ENCODE results near the gene FLNB. TPM values are rescaled to one million over a fixed set of nuclear protein-coding genes. Genes with fewer than 3 reads are reported as not detected.

Gene FLNB
- total and polyA plus RNA-seq, 2 of the 13 experiments (the other 11 are each of a cell fraction or from before 2014, with no cell fraction given) = 106 to 130 TPM

GRCh38 chr3:57992452-57993213 is 15.6 kb upstream of the FLNB start (continued):
- TF ChIP-seq ZNF704 (CRISPR knock-in tag; IDR thresholded peaks at IDR 0.05; ENCODE audit: borderline replicate concordance) = no peak
- peak; percentile 41; the same call in 1 of the 2 replicates for TF ChIP-seq YEATS4 (CRISPR knock-in tag; IDR thresholded peaks at IDR 0.05; ENCODE audit: borderline replicate concordance)
- no peak for TF ChIP-seq IRF1 (CRISPR knock-in tag; IDR thresholded peaks at IDR 0.05; ENCODE audit: low read depth)
- TF ChIP-seq ZNF20 (CRISPR knock-in tag; IDR thresholded peaks at IDR 0.05) = no peak
- TF ChIP-seq PAF1 (CRISPR knock-in tag; IDR thresholded peaks at IDR 0.05) = no peak
- TF ChIP-seq NFE2 (CRISPR knock-in tag; IDR thresholded peaks at IDR 0.05) = no peak
- TF ChIP-seq ZNF740 (CRISPR knock-in tag; IDR thresholded peaks at IDR 0.05) = no peak
- no peak for TF ChIP-seq KDM5A (IDR thresholded peaks at IDR 0.05; ENCODE audit: borderline replicate concordance, low read length)
- no peak for TF ChIP-seq FOXO4 (CRISPR knock-in tag; conservative IDR thresholded peaks at IDR 0.05)
- no peak for TF ChIP-seq CHD2 (IDR thresholded peaks at IDR 0.05; ENCODE audit: low read depth, low read length)
- no peak for TF ChIP-seq ZNF883 (CRISPR knock-in tag; IDR thresholded peaks at IDR 0.05; ENCODE audit: not compliant biosample characterization)
- no peak for TF ChIP-seq MLLT10 (CRISPR knock-in tag; IDR thresholded peaks at IDR 0.05)
- TF ChIP-seq HMGXB4 (CRISPR knock-in tag; IDR thresholded peaks at IDR 0.05; ENCODE audit: borderline replicate concordance in 1 of 2, low read depth in 1 of 2) = no peak
- no peak for TF ChIP-seq RBFOX2 (IDR thresholded peaks at IDR 0.05; ENCODE audit: low read depth, low read length)
- TF ChIP-seq NFKB2 (CRISPR knock-in tag; IDR thresholded peaks at IDR 0.05; ENCODE audit: borderline replicate concordance) = no peak
- TF ChIP-seq PLRG1 (conservative IDR thresholded peaks at IDR 0.05) = no peak
- TF ChIP-seq ZNF891 (CRISPR knock-in tag; IDR thresholded peaks at IDR 0.05) = no peak
- no peak for TF ChIP-seq BORCS8-MEF2B (CRISPR knock-in tag; IDR thresholded peaks at IDR 0.05)
- TF ChIP-seq PCBP2 (optimal IDR thresholded peaks at IDR 0.05; ENCODE audit: low read depth, low read length, poor library complexity, severe bottlenecking) = no peak
- no peak for TF ChIP-seq LRRFIP1 (CRISPR knock-in tag; conservative IDR thresholded peaks at IDR 0.05)
- TF ChIP-seq SMAD3 (CRISPR knock-in tag; IDR thresholded peaks at IDR 0.05) = peak; percentile 45; the same call in 1 of the 2 replicates
